A172 (cell line): ENCODE data around the gene SPATA33. TPM values are rescaled to one million over a fixed set of nuclear protein-coding genes. Genes with fewer than 3 reads are reported as not detected.
"Not testable (repeated sequence)": the region's sequence is repeated elsewhere in the genome, so short reads cannot be mapped to it uniquely, and the experiment has no call there.

Experiments used
- DNase-seq: peaks from one replicate; pipeline ENCODE4 v3.0.0-alpha.2; 2015; ENCODE audit warnings: low spot score
- total RNA-seq: library from RNA; depleted of rRNA; stranded (reverse); fragments of >200 nt; shearing (Covaris generic); gene quantifications from 2 replicates; pipeline ENCODE4 v1.2.3, GENCODE V29; 2014

Gene SPATA33
- total RNA-seq, 1 experiment from 2014 or later: 12.4 TPM

DNA sequence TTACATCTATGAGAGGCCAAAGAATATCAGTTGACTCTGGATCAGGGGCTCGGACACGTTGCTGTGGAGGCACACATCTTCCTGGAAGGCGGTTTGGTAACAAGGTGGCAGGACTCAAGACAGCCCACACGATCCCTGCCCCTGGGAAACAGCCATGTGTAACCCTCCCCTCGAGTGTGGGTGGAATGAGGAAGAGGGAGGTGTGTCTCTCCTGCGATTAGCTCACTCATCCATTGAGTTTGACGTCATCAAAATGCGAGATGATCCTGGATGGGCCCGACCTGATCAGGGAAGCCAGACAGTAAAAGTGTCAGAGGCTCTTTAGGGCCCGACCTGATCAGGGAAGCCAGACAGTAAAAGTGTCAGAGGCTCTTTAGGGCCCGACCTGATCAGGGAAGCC is 6.6 kb downstream of the SPATA33 start:
- DNase-seq: not testable (repeated sequence)

DNA sequence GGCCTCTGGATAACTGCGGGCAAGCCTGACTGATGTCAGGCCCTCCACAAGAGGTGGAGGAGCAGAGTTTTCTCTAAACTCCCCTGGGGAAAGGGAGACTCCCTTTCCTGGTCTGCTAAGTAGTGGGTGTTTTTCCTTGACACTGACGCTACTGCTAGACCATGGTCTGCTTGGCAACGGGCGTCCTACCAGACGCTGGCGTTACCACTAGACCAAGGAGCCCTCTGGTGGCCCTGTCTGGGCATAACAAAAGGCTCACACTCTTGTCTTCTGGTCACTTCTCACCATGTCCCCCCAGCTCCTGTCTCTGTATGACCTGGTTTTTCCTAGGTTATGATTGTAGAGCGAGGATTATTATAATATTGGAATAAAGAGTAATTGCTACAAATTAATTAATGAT is 9.4 kb downstream of the SPATA33 start:
- DNase-seq: peak; percentile 35

DNA sequence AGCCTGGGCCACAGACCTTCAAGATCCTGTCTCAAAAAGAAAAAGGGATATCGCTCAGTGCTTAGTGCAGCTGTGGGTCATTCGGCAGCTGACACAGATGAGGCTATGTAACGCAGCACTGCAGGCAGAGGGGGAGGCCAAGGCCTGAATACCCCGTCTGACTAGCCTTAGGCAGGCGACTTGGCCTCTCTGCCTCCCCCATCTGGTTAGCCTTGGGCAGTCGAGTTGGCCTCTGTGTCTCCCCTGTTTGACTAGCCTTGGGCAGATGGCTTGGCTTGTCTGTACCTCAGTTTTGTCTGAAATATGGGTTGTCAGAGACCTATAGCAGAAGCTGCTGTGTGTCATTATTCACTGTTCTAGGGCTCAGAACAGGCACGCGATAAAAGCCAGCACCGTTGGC is 10.0 kb downstream of the SPATA33 start:
- no peak for DNase-seq

DNA sequence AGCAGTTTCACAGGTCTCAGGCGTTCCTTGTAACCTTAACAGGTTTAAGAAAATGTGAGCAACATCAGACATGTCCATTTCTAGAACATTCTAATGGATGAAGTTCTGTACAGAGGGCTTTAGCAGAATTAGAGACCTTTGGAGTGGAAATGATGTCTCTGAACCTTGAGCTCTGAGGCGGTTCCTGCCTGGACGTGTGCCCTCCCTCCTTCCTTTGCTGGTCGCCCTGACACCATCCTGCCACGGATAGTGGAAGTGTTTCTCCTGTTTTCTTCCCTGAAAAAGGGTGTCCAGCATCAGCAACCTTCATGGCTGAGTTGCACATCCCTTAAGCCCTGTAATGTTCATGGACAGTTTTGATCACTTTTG is 11.1 kb downstream of the SPATA33 start:
- DNase-seq: no peak

DNA sequence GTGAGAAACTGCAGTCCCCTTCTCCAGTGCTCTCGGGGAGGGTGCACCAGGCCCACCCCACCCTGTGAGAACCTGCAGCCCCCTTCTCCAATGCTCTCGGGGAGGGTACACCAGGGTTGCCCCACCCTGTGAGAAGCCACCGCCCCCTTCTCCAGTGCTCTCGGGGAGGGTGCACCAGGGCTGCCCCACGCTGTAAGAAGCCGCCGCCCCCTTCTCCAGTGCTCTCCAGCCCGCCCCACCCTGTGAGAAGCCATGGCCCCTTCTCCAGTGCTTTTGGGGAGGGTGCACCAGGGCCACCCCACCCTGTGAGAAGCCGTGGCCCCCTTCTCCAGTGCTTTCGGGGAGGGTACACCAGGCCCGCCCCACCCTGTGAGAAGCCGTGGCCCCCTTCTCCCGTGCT is 12.1 kb downstream of the SPATA33 start:
- DNase-seq: no peak

DNA sequence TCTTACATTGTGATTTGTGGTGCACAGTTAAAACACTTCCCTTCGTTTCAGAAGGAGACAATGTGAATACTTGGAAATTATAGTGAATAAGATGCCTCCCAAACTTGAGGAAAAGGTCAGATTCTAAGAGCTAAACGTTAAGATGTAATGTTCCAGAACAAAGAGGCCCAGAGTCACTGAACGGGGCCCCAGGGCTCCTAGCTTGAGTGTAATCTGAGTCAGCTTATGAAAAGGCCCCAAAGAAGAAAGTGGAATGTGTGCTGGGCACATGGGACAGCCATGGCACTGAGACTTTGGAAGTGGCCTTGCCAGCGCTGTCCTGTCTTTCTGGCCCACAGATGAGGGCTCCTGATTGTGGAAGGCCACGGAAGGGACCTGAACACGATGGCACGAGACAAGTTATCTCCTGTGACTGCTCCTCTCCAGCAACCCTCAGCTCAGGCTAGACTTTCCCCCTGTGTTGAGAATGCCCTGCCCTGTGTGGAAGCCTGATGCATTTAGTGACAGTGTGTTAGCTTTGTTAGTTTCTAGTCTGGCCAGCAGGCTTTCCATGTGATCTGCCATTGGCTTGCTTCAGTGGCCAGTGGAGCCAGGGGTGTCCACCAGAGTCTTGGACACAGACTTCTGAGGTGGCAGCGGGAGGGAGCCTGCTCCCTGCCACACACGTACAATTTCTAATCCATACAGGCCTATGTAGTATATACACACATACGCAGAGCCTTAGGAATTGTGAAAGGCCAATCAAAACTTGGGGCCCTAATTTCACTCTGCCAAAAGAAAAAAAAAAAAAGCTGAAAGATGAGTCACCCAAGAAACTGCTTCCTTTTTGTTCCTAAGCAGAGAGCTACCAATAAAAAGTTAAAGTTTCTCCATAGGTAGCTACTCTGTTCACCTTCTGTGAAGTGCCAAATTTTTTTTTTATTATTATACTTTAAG is 13.1 kb downstream of the SPATA33 start:
- peak; percentile 49 for DNase-seq

DNA sequence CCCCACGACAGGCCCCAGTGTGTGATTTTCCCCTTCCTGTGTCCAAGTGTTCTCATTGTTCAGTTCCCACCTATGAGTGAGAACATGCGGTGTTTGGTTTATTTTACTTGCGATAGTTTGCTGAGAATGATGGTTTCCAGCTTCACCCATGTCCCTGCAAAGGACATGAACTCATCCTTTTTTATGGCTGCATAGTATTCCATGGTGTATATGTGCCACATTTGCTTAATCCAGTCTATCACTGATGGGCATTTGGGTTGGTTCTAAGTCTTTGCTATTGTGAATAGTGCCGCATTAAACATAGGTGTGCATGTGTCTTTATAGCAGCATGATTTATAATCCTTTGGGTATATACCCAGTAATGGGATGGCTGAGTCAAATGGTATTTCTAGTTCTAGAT is 13.9 kb downstream of the SPATA33 start:
- DNase-seq: not testable (repeated sequence)

DNA sequence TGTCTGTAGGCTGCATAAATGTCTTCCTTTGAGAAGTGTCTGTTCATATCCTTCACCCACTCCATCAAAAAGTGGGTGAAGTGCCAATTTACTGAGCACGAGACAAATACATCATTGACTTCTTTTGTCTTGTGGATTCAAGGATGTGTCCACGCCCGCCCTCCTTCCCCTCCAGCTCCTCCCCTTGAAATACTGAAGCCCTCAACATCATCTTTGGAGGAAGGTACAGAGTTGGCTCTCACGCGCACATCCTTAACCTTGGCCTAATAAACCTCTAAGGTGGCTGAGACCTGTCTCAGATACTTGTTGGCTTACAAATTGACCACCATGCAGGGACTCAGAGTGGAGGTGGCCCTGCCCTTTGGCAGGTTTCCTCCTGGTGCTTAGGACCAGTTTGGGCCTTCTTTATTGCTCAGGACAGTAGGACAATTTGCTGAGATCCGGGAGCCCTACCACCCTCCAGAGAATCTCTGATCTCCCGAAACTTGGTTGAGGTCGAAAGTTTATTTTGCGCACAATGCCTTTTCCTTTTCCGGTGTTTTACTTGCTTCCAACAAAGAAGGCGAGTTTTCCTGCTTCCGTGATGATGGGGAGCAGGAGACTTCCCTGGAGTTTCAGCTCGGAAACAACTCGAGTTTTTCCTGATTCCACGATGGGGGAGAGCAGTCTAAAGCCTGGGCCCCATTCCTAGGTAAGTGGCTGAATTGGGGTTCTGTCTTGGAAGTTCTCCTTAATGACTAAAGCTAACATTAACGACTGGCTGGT is 14.7 kb downstream of the SPATA33 start:
- no peak for DNase-seq

DNA sequence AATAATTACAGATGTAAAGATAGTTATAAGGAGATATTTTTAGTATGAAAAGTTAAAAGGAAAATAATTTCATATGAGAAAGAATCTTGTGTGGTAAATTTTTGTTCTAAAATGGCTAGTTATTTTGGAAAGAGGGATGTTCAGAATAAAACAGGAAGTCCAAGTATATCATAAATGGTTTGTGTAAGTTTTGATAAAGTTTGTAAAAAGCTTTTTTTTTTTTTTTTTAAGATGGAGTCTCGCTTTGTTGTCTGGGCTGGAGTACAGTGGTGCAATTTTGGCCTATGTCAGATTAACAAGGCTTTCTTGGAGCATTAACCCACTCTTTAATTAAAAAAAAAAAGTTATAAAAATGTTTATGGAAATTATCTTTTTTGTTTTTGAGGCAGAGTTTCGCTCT is 20.6 kb downstream of the SPATA33 start:
- no peak for DNase-seq

DNA sequence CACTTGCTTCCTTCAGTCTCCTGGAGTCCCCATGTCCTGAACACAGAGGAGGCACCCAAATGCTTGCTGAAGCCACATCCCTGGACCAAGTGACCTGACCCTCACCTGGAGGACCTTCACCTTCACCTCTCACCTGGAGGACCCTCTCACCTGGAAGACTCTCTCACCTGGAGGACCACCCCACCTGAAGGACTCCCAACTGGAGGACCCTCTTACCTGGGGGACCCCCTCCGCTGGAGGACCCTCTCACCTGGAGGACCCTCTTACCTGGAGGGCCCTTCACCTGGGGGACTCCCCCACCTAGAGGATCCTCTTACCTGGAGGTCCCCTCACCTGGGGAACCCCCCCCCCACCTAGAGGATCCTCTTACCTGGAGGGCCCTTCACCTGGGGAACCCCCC is 28.3 kb downstream of the SPATA33 start:
- DNase-seq: no peak

DNA sequence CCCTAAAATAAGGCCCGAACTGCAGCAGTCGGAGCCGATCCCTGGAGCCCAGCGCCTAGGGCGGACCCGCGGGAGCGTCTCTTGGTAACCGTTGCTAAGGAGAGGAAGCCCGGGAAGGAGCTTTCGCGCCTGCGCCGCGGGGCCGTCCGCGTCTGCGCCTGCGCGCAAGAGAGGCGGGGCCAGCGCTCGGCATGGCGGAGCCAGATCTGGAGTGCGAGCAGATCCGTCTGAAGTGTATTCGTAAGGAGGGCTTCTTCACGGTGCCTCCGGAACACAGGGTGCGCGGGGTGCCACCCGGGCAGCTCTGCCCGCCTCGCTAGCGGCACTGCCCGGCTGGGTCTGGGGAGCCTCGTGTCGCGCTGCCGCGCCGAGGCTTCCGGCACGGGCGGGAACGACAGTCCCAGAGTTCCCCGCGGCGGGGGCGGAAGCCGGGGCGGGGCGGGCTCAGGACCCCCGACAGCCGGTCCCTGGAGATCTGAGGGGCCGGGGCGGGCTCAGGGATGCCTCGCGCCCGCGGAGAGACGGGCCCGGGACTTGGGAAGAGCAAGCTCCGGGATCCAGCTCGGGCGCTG is 29.0 kb downstream of the SPATA33 start, which contains the start of gene CDK10:
Gene CDK10, plus strand, starts transcription at position 170 of the 572 bp plus-strand sequence. Its CDS starts 22 bp downstream, at position 192.
- peak; percentile 77 for DNase-seq

DNA sequence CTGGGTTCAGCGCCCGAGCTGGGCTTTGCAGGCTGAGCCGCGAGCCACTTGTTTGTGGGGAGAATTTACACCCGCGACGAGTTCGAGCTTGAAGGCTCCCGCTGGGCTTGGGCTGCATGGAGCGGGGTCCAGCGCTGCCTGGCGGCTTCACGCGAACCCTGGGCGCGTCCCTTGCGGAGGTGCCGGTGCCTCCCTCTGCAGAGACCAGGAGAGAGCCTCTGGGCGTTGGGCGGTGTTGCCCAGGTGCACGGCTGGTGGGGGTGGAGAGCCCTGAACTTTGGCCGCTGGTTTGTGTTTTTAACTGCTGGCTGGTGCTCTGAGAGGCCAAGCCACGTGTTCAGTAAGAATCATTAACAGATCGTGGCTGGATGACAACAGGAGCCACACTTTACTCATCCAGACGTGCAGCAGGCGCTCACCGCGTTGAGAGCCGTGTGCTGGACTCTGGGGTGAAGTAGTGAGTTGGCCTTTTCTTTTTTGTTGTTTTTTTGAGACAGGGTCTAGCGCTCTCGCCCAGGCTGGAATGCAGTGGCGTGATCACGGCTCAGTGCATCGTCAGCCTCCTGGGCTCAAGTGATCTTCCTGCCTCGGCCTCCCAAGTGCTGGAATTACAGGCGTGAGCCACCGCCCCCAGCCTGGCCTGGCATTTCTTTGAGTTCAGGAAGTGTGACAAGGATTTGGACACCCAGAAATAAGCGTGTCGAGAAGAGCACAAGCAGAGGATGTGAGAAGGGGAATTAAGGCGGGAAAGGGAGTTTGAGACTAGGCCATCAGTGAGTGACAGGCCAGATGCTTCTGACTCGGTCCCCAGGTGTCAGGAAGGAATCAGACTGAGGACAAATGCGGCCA is 29.7 kb downstream of the SPATA33 start:
- peak; percentile 40 for DNase-seq

DNA sequence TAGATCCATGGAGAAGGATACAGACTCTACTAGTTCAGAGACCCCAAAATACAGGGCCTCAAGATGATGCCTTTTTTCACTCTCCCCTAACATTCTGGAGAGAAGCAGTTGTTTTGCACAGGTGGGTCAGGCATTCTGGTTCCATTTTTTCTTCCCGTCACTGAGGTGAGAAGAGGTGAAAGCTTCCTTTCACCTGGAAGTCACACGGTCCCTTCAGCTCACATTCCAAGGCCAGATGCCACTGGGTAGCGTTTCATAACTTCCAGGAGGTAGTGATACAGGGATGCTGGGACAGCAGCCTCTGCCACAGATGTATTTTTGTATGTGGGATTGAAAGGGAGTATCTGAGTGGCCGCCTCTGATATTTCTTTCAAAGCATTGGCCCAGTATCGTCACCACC is 30.8 kb downstream of the SPATA33 start:
- no peak for DNase-seq

DNA sequence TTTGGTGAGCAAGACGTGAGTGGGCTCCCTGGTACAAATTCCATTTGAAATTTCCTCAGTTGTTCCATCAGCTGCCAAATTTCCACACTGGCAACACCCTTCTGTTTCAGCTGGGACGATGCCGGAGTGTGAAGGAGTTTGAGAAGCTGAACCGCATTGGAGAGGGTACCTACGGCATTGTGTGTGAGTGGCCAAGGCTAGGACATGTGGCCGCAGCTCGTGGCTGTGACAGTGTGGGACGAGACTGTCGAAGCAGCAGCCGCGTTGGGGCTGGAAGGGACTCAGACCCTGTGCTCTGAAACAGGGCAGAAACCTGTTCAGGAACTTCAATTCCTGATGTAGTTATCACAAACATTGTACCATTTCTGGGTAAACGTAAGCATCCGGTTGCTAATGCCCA is 31.5 kb downstream of the SPATA33 start:
- no peak for DNase-seq

DNA sequence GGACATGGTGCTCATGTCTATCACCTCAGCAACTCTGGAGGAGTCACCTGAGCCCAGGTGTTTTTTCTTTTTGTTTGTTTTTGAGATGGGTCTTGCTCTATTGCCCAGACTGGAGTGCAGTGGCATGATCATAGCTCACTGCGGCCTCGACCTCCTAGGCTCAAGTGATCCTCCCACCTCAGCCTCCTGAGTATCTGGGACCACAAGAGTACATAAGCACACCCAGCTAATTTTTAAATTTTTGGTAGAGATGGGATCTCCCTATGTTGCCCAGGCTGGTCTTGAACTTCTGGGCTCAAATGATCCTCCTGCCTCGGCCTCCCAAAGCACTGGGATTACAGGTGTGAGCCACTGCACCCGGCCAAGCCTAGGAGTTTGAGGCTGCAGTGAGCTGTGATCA is 32.0 kb downstream of the SPATA33 start:
- not testable (repeated sequence) for DNase-seq

DNA sequence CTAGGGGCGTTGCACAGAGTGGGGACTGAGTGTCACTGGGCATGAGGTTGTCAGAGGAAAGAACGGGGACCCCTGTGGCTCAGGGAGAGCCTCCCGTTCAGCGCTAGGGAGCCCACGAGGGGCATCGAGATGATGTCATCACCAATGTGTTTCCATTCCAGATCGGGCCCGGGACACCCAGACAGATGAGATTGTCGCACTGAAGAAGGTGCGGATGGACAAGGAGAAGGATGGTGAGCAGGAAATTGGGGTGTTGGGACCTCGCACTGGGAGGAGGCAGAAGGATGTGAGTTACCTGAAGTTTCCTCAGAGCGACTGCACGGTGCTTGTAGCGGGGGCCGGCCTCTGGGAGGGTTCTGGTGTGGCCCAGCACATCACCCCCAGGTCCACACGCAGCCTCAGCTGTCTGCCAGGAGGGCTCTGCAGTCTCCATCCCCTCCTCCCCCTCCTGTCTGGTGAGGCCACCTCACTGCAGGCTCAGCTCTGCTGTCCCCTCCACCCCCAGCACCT is 32.8 kb downstream of the SPATA33 start:
- no peak for DNase-seq

DNA sequence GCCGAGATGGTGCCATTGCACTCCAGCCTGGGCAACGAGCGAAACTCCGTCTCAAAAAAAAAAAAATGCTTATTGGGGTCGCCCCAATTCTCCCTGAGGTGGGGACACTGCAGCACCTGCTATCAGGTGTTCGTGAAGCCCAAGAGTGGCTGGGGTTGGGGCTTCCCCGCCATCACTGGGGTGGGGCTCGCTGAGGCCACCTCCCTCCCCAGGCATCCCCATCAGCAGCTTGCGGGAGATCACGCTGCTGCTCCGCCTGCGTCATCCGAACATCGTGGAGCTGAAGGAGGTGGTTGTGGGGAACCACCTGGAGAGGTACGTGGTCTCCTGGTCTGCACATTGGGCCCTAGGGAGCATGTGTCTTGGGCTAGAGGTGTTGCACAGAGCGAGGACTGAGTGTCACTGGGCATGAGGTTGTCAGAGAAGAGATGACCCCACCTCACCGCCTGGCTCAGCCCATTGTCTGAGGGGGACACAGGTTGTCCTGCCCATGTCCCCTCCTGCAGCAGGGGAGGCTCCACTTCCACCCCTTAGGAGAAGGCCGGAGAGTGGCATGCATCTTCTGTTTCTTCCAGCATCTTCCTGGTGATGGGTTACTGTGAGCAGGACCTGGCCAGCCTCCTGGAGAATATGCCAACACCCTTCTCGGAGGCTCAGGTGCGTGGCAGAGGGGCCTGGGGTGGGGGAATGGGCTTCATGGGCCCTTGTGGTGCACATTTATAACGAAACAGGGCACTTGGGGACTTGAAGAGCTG is 33.8 kb downstream of the SPATA33 start:
- no peak for DNase-seq

DNA sequence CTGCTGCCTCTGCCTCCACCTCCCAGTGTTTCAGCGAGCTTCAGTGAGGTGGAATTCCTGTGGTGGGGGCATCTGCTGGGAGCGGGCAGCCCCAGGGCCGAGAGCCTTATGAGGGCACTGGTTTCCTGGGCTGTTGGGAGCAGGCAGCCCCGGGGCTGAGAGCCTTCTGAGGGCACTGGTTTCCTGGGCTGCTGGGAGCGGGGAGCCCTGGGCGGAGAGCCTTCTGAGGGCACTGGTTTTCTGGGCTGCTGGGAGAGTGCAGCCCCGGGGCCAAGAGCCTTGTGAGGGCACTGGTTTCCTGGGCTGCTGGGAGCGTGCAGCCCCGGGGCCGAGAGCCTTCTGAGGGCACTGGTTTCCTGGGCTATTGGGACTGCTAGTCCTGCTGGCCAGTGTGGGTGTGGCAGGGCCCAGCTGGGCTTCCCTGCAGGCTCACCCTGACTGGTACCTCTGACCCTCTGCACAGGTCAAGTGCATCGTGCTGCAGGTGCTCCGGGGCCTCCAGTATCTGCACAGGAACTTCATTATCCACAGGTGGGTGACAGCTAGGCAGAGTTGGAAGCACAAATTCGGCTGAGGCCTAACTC is 34.4 kb downstream of the SPATA33 start:
- no peak for DNase-seq

DNA sequence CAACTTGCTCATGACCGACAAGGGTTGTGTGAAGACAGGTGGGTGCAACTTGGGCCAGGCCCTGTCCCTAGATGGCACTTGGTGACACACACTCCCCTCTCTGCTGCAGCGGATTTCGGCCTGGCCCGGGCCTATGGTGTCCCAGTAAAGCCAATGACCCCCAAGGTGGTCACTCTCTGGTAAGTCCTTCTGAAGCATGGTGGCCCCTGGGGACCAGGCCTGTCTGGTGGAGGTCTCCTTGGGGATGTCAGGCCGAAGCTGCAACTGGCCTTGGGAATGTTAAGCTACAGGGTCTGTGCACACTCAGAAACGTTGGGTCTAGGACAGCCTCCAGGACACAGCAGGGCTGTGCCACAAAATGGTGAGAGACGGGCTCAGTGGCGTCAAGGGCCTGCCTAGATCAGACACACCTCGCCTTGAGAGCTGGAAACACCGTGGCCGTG is 35.7 kb downstream of the SPATA33 start:
- DNase-seq: no peak
